HG03135 (cell line): ENCODE measurements around the gene PRKCH.
"Not testable (repeated sequence)": the region's sequence is repeated elsewhere in the genome, so short reads cannot be mapped to it uniquely, and the experiment has no call there.

ENCODE experiments used
- ATAC-seq: cut with Tn5 transposase; IDR thresholded peaks from one replicate; pipeline ENCODE4 v1.9.1; 2021; ENCODE audit warnings: mild to moderate bottlenecking, moderate library complexity; ENCODE audit not compliant: unreplicated experiment

PRKCH gene

DNA sequence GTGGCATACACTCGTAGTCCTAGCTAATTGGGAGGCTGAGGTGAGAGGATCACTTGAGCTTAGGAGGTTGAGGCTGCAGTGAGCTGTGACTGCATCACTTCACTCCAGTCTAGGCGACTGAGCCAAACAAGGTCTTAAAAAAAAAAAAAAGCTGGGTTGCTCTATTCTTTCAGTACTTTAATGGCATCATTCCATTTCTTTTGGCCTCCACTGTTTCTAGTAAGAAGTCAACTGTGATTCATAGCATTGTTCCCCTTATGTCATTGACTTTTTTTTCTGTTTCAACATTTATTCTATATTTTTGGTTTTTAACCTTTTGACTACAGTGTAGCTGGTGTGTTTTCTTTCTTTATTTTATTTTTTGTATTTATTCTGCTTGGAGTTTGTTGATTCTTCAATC is 16.7 kb upstream of the PRKCH start:
- no peak for ATAC-seq

DNA sequence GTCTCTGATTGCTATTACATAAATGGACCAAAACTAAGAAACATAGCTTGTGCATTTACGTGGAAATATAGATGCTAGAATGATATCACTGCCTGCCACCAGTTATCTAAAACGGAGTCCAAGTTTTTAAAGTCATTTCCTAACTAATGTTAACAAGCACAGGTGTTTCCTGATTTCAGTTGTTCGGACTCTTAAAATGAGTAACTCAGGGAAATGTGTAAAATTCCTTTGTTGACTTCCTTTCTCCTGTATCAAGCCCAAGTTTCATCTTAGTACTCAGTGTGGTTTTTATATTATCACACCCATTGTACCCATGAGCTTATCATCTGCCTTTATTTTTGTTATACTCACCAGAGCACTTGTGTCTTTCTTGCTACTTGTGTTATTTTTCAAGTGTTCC is 13.2 kb upstream of the PRKCH start:
- no peak for ATAC-seq

DNA sequence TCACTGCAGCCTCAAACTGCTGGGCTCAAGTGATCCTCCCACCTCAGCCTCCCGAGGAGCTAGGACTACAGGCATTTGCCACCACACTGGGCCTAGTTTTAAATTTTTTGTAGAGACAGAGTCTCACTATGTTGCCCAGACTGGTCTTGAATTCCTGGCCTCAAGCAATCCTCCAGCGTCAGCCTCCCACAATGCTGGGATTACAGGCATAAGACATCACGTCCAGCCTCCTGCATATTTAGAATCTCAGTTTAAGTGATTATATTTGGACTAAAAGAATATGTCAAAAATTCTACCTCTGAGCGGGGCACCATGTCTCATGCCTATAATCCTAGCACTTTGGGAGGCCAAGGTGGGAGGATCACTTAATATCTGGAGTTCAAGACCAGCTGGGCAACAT is 12.7 kb upstream of the PRKCH start:
- not testable (repeated sequence) for ATAC-seq

DNA sequence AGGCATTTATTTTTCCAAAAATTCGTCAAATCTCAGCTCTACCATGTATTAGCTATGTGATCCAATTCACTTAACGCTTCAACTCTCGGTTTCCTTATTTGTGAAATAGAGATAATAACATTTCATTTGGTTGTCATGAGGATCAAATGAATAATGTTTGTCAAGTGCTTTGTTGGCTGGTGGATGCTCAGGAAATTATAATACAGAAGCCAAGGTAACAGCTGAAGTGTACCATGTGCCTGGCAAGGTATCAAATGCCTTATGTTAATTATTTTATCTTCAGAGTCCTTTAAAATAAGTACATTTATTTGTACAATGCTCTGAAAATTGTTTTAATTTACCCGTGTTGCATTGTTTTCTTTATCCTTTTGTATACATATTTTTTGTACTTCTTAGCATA is 6.1 kb upstream of the PRKCH start:
- no peak for ATAC-seq

DNA sequence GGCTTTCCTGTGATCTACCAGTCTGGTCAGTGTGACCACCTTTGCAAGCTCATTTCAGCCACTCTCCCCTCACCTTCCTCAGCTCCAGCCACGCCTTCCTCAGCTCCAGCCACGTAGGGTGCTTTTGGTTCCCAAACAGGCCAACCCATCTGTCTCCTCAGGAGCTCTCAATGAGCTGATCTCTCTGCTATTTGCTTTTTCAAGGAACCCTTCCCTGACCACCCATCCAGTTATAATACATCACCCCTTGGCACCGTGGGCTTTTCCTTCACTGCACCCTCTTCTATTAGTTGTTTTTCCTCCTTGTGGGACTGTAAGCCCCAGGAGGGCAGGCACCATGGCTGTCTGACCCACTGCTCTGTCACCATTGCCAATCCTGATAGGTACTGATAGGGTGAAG is 2.3 kb upstream of the PRKCH start:
- ATAC-seq, result no peak

DNA sequence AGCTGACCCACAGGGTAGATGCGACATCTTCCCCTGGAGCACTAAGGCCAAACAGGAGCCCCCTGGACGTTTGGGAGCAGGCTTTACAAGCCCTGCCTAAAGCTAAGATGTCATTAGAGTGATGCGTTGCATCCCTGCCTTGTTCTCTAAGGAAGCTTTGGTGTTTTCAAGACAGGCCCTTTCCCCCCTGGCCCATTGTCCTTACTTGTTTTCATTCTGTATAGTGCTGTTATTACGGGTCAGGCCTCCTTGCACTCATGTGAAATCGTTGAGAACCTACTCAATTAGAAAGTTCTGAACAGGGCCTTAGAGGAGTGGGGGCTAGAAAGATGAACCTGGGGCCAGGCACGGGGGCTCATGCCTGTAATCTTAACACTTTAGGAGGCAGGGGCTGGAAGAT is 1.7 kb upstream of the PRKCH start:
- ATAC-seq, result no peak

DNA sequence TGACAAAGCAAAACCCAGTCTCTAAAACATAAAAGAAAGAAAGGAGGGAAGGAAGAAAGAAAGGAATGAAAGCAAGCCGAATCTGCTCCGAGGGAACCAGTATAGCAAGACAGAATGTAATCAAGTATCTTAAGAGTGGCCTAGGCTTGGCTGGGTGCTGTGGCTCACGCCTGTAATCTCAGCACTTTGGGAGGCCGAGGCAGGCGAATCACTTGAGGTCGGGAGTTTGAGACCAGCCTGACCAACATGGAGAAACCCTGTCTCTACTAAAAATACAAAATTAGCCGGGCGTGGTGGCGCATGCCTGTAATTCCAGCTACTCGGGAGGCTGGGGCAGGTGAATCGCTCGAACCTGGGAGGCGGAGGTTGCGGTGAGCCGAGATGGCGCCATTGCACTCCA is 1.2 kb upstream of the PRKCH start:
- not testable (repeated sequence) for ATAC-seq

DNA sequence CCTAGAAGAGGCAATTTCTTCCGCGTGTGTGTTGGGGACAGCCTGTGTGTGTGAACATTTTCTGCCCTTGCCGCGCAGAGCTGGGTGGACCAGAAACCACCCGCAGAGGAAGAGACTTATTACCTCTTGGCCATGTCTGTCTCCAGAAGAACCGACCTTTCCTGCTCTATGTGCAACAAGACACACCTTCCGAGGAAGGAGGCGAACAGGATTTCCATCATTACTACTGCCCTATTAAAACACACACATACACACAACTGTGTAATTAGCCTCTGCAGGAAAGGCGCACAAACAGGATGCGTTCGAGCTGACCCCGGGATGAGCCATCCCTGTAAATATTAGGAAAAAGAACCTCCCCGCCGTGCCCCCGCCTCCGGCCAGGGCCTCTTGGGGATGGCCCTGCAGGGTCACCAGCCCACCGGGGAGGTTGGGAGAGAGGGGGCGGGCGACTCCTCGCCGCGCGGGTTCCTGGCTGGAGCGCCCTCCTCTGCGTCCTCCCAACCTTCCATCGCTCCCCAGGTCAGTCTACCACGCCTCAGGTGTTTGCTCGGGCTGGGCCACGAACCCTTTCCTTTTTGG is 484 bp upstream of the PRKCH start:
- ATAC-seq, result no peak

DNA sequence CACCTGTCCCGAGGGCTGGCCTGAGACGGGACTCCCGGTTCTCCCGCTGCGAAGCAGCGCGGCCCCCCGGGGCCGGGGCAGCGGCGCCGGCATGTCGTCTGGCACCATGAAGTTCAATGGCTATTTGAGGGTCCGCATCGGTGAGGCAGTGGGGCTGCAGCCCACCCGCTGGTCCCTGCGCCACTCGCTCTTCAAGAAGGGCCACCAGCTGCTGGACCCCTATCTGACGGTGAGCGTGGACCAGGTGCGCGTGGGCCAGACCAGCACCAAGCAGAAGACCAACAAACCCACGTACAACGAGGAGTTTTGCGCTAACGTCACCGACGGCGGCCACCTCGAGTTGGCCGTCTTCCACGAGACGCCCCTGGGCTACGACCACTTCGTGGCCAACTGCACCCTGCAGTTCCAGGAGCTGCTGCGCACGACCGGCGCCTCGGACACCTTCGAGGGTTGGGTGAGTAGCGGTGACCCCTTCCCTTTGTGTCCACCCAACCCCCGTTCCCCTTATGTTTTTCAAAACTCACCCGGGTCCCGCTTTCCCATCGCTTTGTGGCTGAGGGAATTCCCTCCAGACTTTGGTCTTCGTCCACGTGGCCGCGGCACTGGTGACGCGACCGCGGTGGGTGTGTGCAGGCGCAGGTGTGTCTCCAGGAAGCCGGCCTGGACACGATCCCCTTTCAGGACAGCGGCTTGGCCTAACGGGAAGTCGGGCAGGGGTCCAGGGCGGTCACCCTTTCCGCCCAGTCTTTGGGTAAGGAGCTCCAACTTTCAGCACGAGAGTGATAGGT is 826 bp downstream of the PRKCH start:
- no peak for ATAC-seq

DNA sequence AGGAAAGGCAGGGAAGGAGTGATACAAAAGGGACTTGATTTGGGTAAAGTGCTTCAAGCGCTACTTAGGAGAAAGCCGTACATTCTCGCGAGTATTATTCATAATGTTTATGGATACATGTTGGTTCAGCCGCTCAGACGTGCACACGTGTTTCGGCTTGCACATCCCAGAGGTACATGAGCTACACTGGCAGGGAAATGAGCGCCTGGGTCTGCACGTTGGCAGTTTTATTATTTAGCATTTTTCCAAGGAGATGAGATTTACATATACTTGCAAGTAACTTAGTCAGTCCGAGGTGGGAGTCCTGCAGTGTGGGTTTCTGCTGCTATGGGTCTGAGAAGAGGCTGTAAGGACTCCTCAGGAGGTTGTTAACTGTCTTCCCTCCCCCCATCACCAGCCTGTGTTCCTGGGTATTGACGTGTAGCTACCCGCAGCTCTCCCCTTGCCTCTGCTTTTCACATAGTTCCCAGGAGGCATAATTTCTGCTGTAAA is 1.5 kb downstream of the PRKCH start:
- ATAC-seq, result no peak

DNA sequence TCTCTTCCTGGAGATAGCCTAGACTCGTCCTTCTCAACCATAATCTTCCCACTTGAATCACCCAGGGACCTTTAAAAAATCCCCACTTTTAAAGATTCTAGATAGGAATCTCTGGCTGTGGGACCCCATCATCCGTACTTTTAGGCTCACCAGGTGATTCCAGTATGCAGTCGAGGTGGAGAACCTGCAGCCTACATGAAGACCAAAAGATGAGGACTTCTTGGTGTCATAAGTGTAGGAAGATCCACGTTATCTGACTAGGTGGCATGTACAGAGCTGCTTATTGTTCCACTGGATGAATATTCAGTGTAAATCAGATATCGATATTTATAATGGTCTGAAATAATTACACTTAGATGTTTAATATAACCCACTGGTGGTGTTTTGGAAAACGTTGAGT is 2.6 kb downstream of the PRKCH start:
- no peak for ATAC-seq

DNA sequence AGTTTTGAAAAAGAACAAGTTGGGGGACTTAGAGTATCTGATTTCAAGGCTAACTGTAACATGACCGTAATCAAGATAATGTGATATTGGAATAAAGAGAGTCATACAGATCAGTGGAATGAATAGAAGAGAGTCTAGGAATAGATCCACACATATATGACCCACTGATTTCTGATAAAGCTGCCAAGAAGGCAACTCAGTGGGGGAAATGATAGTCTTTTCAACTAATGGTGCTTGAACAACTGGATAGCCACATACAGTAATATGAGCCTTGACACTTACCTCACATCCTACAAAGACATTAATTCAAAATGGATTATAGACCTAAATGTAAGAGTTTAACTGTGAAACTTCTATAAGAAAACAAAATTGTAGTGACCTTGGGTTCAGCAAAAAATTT is 3.8 kb downstream of the PRKCH start:
- ATAC-seq, result no peak

DNA sequence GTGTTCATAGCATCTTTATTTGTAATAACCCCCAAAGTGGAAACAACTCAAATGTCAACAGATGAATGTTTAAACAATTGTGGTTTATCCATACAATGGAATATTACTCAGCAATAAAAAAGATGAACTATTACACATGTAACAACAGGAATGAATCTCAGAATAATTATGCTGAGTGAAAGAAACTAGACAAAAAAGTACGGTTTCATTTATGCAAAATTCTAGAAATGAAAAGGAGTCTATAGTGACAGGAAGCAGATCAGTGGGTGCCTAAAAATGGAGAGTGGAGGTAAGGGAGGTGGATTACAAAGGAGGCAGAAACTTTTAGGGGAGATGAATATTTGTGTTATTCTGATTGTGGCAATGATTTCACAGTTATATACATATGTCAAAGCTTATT is 4.8 kb downstream of the PRKCH start:
- no peak for ATAC-seq

DNA sequence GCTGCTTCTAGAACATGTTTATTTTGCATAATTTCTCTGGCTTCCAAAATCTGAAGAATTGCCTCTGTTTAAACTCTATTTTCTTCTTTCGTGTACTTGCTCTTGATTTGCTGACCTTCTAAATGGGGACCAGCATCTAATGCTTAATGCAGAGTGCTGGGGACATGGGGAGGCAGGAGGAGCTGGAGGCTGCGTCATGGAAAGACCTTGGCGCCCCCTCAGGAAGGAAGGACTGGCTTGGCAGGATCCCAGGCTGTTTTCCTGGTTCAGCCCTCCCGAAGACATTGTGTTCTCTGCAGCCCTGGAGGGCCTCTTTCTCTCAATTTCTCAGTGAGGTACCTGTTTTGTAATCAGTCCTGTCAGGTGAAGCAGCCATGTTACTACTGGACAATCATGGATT is 5.5 kb downstream of the PRKCH start:
- ATAC-seq, result no peak

DNA sequence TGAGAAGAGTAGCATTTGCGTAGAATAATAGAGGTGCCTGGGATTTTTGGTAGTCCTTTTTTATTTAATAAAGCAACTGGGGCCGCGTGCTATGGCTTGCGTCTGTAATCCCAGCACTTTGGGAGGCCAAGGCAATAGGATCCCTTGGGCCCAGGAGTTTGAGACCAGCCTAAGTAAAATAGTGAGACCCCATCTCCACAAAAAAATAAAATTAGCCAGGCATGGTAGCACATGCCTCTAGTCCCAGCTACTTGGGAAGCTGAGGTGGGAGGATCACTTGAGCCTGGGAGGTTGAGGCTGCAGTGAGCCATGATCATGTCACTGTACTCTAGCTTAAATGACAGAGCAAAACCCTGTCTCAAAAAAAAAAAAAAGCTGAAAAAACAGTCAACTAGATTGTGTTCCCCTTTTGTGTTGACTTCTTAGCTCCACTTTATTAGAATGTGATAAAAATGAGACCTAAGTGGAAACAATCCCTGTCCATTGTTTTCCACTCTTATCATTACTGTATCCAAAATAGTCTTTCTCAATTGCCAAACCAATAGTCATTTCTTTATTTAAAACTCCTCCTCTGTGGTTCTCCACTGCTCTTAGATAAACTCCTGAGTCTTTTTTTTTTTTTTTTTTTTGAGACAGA is 7.4 kb downstream of the PRKCH start:
- no peak for ATAC-seq

DNA sequence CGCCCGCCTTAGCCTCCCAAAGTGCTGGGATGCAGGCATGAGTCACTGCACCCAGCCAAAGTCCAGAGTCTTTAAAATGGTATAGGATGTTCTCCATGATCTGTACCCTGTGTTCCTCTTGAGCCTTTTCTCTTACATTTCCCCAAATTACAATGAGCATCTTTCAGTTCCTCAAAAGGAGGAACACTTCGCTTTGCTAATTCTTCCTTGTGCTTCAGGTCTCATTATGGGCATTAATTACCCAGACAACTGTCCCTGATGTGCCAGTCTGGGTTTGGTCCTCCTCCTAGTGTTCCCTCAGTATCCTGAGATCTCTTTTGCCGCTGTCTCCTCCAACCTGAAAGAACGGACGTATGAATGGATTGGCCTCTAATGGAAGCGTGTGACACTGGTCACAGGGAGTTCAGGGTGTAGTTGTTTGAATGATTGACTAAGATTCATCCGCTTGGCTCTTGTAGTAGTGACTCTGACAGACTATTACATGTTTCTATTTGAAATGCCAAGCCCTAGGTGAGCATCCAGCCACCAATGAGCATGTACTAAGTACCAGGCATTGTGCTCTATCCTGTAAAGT is 8.2 kb downstream of the PRKCH start:
- no peak for ATAC-seq

DNA sequence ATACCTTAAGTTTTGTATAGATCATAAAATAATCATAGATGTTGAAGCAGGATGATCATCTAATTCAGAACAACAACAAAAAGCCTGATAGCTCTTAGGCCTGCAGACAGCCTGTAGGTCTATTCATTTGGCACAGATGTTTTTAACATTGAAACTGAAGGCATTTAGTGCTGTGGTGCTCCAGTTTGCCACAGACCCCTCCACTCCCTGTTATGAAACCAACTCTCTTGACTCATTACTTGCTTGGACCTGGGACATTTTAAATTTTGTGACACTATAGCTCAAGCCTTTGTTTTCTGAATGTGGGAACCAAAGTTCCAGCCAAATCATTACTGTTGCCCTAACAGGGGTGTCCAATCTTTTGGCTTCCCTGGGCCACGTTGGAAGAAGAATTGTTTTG is 9.1 kb downstream of the PRKCH start:
- ATAC-seq, result no peak

DNA sequence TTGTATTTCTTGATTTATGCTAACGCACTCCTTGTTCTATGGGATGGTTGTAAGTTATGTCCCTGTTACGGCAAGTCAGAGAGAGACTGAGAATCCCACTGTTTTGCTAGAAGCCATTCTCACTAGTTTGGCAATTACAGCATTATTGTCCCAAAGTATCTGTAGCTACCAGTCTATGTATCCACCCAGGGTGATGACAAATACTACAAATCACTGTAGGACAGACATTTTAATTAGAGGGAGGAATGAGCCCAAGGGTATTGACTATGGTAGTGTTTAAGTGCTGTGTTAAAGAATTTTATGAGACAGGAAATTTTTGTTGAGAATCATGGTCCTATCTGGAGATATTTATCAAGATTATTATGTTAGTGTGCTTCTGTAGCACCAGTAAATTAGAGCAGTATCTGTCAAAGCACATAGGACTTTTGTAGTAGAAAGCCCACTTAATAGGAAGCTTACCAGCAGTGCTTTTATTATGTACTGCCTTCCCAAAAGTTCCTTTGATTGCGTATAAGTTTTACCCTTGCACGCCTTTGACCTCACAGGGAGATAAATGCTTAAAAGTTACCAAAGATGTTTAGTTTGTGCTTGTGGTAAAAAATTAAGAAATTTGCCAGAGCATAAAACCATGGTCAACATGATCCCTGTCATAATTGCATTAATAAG is 10.7 kb downstream of the PRKCH start:
- ATAC-seq, result no peak

DNA sequence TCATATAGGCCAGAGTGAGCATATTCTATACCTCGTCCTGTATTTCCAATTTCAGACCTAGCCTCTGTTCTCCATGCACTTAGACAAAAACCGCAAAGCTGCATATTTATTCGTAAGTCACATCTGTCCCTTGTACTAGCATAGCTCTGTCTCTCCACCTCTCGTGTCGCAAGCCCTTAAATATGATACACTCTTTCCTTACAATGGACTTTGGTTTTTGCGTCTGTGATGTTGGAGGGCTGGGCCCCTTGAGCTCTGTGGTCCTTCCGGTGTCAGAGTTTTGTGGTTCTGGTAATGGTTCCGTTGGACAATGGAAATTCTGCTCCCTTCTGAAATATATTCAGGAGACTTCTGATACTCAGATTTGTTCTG is 11.3 kb downstream of the PRKCH start:
- ATAC-seq, result no peak

DNA sequence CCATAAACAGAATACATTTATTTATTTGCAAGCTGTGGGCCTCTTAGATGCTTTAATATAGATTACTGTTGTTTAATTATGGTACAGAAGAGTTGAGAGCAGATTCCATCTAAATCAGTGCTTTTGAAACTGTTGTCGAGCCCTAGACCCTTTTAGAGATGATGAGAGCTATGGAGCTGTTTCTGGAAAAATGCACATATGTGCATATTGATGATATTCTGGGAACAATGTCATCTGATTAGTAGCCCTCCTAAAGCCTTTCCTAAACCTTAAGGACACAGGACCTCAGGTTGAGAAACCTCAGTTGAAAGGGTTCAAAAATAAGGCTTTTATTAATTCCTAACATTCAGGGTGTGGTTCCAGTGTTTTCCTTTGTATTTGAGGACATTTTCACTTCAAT is 11.7 kb downstream of the PRKCH start:
- no peak for ATAC-seq

DNA sequence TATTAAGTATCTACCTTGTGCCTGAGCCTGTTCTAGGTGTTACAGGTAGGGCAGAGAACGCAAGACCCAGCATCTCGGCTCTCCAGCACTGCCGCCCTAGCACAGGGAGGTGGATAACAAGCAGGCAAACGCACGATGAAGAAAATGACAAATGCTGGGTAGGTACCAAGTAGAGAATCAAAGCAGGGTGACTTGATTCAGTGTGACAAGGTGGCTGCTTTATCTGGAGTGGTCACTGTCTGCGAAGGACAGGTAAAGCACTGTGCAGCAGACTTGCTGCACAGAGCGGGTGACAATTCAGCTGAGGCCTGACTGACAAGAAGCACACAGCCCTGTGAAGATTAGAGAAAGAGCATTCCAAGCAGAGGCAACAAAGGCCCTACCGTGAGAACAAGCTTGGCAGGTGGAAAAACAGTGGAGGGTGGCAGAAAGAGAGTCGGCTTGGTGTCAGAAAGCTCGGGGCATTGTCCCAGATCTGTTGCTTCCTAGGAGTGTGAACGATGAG is 12.9 kb downstream of the PRKCH start:
- ATAC-seq, result no peak
